ENCODE data around the gene IFNA6.

The IFNA6 gene
- long read RNA-seq = 0 reads

GRCh38 chr9:21350787-21351186 is at the start of gene IFNA6:
Gene IFNA6, minus strand, starts transcription at chr9:21350887. Its CDS starts 0 bp downstream, at chr9:21350887.
- DNase-seq (ENCODE audit: low read depth in 1 of 2, low spot score in 1 of 2) = no peak
- Histone ChIP-seq H3K27ac (replicated peaks) (no peak within 1 kb of the TSS), H3K27me3 (ENCODE audit: insufficient read depth, poor library complexity, severe bottlenecking) (no peaks in the 10 kb centered on the region), H3K4me3 (replicated peaks; ENCODE audit: insufficient read depth, low read length) (no peak within 1 kb of the TSS)
- TF ChIP-seq GABPA (IDR thresholded peaks at IDR 0.05; ENCODE audit: low read depth) (no peak), CTCF (IDR thresholded peaks at IDR 0.05; ENCODE audit: insufficient read depth, low read length) (no peak), REST (IDR thresholded peaks at IDR 0.05; ENCODE audit: insufficient replicate concordance, low read depth) (no peak), SPI1 (IDR thresholded peaks at IDR 0.05; ENCODE audit: borderline replicate concordance, low read depth) (no peak), POLR2AphosphoS5 (IDR thresholded peaks at IDR 0.05; ENCODE audit: low read depth) (no peak)

- TF ChIP-seq CTCF (IDR thresholded peaks at IDR 0.05; ENCODE audit: insufficient read depth, low read length) (no peak), POLR2AphosphoS5 (IDR thresholded peaks at IDR 0.05; ENCODE audit: low read depth) (no peak), REST (IDR thresholded peaks at IDR 0.05; ENCODE audit: insufficient replicate concordance, low read depth) (no peak), GABPA (IDR thresholded peaks at IDR 0.05; ENCODE audit: low read depth) (no peak), SPI1 (IDR thresholded peaks at IDR 0.05; ENCODE audit: borderline replicate concordance, low read depth) (no peak)
- Histone ChIP-seq H3K27me3 (ENCODE audit: insufficient read depth, poor library complexity, severe bottlenecking) (no peaks in the 10 kb centered on the region), H3K4me3 (replicated peaks; ENCODE audit: insufficient read depth, low read length) (no peak overlapping the region), H3K27ac (replicated peaks) (no peak overlapping the region)
- no peak for DNase-seq (ENCODE audit: low read depth in 1 of 2, low spot score in 1 of 2)
These were observed 49.3 kb upstream of the IFNA6 start for GRCh38 chr9:21399956-21400355.

GRCh38 chr9:21398955-21399489 is 48.3 kb upstream of the IFNA6 start:
- no peak for DNase-seq (ENCODE audit: low read depth in 1 of 2, low spot score in 1 of 2)
- no peak overlapping the region for H3K27ac ChIP-seq (replicated peaks)
- TF ChIP-seq REST (IDR thresholded peaks at IDR 0.05; ENCODE audit: insufficient replicate concordance, low read depth) (no peak), POLR2AphosphoS5 (IDR thresholded peaks at IDR 0.05; ENCODE audit: low read depth) (no peak), GABPA (IDR thresholded peaks at IDR 0.05; ENCODE audit: low read depth) (no peak), CTCF (IDR thresholded peaks at IDR 0.05; ENCODE audit: insufficient read depth, low read length) (no peak), SPI1 (IDR thresholded peaks at IDR 0.05; ENCODE audit: borderline replicate concordance, low read depth) (no peak)
- H3K27me3 ChIP-seq (ENCODE audit: insufficient read depth, poor library complexity, severe bottlenecking) = no peaks in the 10 kb centered on the region
- no peak overlapping the region for H3K4me3 ChIP-seq (replicated peaks; ENCODE audit: insufficient read depth, low read length)

All from HL-60 (cell line).